GM19438 (cell line): Measurements from ENCODE around the gene TRAF6.
A peak's percentile ranks its signal among the peaks of the same experiment; 100 is the strongest.

Source experiments
- ATAC-seq: cut with Tn5 transposase; IDR thresholded peaks from one replicate; pipeline ENCODE4 v1.9.1; 2021; ENCODE audit warnings: low read depth; ENCODE audit not compliant: unreplicated experiment

TRAF6 gene

GRCh38 chr11:36460220-36460619, 49.9 kb downstream of the TRAF6 start:
- ATAC-seq = no peak

- no peak for ATAC-seq
Observed at GRCh38 chr11:36459046-36459445, 51.0 kb downstream of the TRAF6 start.

- no peak for ATAC-seq
Observed at GRCh38 chr11:36458129-36458915, 51.8 kb downstream of the TRAF6 start.

GRCh38 chr11:36456156-36456555, 53.9 kb downstream of the TRAF6 start:
- no peak for ATAC-seq

GRCh38 chr11:36455658-36456111, 54.4 kb downstream of the TRAF6 start:
- ATAC-seq = no peak

GRCh38 chr11:36454941-36455631, 55.0 kb downstream of the TRAF6 start:
- ATAC-seq = no peak

GRCh38 chr11:36454551-36454940, 55.5 kb downstream of the TRAF6 start:
- no peak for ATAC-seq

GRCh38 chr11:36453678-36454077, 56.4 kb downstream of the TRAF6 start:
- no peak for ATAC-seq

GRCh38 chr11:36452961-36453360, 57.1 kb downstream of the TRAF6 start:
- ATAC-seq = no peak

- no peak for ATAC-seq
Observed at GRCh38 chr11:36452236-36452940, 57.7 kb downstream of the TRAF6 start.

GRCh38 chr11:36451681-36452080, 58.4 kb downstream of the TRAF6 start:
- no peak for ATAC-seq

GRCh38 chr11:36451045-36451444, 59.0 kb downstream of the TRAF6 start:
- ATAC-seq = no peak

GRCh38 chr11:36450110-36450572, 59.9 kb downstream of the TRAF6 start:
- ATAC-seq = peak; percentile 56

- ATAC-seq = no peak
Observed at GRCh38 chr11:36449561-36450096, 60.4 kb downstream of the TRAF6 start.

GRCh38 chr11:36447947-36448346, 62.1 kb downstream of the TRAF6 start:
- ATAC-seq = no peak

GRCh38 chr11:36447514-36447913, 62.6 kb downstream of the TRAF6 start:
- no peak for ATAC-seq

GRCh38 chr11:36446135-36446534, 63.9 kb downstream of the TRAF6 start:
- ATAC-seq = no peak

- no peak for ATAC-seq
Observed at GRCh38 chr11:36443661-36444060, 66.4 kb downstream of the TRAF6 start.

- peak; percentile 73 for ATAC-seq
Observed at GRCh38 chr11:36441610-36442208, 68.4 kb downstream of the TRAF6 start.

GRCh38 chr11:36438126-36438525, 71.9 kb downstream of the TRAF6 start:
- ATAC-seq = no peak

GRCh38 chr11:36437413-36437812, 72.7 kb downstream of the TRAF6 start:
- no peak for ATAC-seq
